Stimulated activated CD4-positive, alpha-beta T cell treated with anti-CD3 and anti-CD28 coated beads, Interleukin-12 subunit alpha, Interleukin-12 subunit beta, amount 100 ng/mL, for 48 hours (primary cell): Measurements from ENCODE around the gene GPD1L.
A peak's percentile ranks its signal among the peaks of the same experiment; 100 is the strongest.

Experiments used
- DNase-seq, 3 donors: peaks; one replicate each; pipeline ENCODE4 v3.0.0-alpha.2; 2020; ENCODE audit warnings: low read depth in 2 of 3, low spot score in 1 of 3

Gene GPD1L

DNA sequence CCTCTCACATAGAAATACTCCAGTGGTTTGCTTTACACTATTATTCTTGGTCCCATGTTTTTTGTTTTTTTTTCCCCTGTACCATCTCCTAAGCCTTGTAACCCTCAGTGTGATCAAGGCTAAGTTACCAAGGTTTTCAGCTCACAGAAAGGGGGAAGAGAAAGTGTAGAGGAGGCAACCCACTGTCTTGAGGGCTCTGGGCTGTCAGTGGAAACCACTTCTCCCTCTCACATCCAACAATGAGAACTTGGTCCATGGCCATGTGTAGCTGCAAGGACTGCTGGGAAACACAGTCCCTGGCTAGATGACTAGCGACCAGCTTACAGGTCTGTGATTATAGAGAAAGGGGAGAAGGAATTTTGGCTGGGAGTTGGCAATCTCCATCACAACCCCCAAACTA, 30.3 kb downstream of the GPD1L start:
- no peak for DNase-seq

DNA sequence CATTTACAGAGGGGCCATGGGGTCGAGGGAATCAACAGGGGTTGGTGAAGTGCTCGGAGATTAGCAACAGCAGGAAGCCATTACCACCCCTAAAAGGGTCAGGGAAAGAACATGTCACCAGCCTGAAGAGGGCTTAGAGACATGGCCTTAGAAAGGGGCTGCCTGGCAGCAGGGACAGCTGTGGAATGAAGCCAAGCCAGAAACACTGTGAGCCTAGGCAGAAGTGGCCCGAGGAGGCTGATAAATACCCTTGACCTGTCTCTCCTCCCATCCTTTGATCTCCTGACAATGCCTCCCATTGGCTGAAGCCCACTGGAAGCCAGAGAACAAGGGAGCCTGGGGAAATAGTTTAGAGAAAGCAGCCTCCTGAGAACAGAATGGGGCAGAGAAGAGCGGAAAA, 31.4 kb downstream of the GPD1L start:
- no peak for DNase-seq

DNA sequence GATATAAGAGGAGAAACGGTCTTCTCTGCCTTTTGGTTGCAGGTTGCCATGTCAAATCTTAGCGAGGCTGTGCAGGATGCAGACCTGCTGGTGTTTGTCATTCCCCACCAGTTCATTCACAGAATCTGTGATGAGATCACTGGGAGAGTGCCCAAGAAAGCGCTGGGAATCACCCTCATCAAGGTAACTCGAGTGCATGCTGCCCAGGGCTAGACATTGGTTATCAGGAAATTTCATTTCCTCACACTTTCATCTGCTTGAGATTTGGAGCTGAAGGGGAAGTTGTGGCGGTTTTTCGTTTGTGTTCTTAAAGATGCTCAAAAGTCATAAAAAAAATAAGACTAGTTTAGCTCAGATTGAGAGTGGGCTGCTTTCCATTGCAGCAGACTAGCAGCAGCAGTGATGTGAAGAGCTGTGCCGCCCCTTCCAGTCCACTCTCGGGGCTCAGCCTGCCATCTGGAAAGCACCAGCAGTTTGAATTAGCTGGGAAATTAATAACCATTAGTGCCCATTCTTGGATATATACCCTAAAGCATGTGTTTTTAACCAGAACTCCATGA, 32.2 kb downstream of the GPD1L start:
- DNase-seq = no peak

DNA sequence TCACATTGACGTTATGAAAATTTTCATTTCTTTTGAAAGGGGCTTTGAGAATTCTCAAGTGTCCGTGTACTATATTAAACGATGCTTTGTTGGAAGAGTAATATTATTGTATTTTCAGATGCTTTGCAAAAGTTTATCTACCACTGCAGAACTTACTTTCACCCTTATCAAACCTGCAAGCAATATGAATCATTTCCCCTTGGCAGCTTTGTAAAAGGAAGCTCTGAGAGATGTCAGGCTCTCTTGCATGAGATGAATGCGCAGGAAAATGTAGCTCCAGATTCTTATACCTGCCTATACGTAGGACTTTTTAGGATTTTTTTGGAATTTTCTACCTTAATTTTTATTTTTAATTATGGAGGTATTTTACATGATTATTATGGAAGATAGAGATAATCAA, 34.5 kb downstream of the GPD1L start:
- no peak for DNase-seq

DNA sequence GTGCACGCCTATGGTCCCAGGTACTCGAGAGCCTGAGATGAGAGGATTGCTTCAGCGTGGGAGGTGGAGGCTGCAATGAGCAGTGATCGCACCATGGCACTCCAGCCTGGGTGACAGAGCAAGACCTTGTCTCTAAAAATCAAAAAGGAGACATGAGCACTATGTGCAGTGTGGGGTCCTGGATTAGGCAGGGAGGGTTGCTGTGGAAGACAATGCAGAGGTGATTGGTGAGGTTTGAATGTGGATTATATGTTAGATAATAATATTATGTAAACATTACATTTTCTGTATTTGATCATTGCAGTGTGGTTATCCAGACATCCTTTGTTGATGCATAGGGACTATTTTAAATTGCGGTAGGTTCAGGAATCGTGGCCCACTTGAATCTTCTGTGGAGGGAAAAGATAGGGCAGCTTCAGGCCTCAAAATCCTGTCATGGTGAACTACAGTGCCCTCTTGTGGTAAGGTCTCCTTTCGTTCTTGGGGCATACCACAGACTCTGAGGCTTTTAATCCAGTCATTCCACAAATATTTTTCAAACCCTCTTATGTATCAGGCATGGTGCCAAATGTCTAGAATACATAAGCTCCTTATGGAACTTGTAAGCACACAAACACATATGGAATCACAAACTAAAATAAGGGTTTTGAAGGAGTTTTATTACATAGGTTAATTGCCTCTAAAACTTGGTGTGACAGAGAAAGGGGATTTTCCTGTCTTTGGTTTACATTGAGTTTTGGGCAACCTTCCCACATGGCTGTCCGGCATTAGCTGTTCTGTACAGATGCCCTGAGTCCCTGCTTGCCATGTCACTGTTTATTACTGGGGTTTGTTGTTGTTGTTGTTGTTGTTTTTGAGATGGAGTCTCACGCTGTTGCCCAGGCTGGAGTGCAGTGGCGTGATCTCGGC, 37.7 kb downstream of the GPD1L start:
- peak; percentile 9 to 71 (median 16) for DNase-seq

DNA sequence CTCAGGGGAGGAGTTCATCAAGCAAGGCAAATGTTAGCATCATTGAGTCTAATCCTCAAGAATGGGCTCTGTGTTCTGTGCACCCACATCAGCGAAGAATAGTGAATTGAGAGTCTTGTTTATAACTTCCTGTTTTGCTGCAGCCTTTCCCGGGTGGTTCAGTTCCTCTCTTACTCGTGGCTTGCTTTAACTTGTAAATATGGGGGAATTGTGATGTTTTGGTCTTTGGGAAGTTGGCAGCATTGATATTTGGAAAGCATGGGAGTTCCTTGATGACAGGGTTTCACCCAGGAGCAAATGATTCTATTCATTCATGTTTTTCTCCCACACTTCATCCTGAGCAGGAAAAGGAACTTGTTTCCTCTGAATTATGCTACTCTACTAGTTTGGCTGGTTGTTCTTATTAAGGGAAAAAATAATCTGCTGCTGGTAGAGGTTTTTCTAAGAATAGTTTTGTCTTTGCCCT, 40.4 kb downstream of the GPD1L start:
- no peak for DNase-seq

DNA sequence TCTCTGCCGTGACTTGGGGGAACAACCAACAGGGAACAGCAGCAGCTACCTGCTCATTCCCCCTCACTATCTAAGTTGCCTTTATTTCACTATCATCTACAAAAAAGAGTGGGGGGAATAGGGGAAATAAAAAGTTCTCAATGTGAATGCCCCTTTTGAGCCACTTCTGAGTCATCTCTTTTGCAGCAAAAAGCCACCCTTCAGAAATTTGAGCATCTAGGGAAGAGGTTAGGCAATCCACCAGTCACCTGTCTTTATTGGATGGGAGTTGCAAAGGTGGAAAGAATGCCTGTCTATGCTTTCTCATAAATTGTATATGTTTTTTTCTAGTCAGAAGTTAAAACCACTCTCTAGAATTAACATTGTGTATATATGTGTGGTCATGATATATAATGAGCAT, 41.1 kb downstream of the GPD1L start:
- no peak for DNase-seq

DNA sequence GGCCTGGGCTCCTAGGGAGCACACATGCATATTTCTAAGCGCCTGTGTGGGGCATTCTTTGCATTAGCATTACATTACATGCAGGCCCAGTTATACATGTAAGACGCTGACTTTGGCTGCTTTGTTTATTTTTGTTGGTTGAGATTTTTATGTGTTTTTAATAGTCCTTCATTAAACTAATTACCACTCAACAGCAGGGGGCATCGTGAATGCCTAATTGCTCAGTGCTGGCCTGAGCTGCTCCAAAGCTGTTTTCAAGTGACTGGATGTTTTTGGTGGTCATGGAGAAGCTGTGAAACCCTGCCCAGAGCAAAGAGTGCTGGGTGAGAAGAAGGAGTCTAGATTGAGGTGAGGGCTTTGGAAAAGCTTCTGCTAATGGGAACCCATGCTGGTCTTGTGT, 41.5 kb downstream of the GPD1L start:
- no peak for DNase-seq

DNA sequence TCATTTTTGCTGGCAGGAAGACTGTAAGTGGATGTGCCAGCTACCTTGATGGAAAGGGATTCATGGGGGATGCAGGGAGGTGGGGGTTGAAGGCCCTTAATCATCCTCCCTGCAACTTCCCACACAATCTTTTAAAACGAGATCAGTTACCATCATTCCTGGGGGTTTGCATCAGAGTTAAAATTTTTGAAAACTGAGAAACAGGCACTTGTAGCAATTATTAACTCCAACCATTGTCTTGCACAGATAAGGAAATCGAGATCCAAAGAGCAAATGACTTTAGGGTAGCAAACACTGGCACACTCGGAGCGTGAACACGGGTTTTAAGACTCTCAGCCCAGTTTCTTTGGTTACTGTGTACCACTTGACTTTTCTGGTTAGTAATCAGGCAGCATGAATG, 41.9 kb downstream of the GPD1L start:
- no peak for DNase-seq

DNA sequence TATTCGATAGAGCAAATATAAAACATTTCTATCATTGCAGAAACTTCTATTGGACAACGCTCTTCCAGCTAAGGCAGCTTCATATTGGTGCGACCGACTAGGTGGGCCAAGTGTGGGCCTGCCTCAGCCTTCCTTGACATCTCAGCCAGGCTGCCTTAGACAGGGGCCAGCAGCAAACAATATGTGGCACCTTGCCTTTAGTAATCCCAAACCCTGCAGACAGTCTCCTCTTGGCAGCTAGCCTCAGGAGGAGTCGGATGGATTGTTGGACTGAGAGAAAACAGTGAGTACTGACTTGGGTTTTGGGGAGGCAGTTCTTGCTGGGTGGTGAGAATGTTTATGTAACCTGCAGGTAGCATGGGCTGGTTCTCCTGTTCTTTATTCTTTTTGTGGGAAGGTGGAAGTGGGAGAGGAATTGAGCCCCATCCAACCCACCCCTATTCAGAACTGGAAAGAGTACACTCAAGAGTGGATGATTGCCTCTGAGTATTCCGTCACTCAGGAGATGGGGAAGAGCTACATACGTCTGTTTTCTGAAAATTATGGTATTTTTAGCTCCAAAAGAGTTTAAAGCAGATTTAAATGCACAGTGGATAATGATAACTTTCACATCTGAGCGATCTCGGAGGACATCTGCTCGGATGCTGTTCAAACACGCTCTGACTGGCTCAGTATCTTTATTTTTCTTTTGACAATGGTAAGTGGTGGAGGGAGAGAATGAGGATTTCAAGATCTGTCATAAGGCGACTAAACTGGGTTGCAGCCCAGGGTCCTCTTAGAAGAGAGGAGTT, 47.2 kb downstream of the GPD1L start:
- DNase-seq = no peak

DNA sequence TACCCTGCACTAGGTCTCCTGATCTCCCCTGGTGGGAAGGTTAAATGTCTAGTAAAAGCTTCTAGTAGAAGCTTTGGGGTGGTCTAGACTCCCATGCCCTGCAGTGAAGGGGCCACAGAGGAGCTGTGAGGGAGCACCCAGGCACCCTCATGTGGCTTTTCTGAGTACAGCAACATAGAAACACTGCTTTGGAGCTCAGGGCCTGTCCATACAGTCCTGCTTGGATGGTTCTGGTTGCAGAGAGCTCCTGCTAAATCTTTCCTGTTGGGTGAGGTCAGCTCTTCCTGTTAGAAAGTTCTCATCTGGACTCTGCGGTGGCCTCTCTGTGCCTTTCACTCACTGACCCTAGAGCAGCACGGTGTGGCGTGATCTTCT, 47.8 kb downstream of the GPD1L start:
- DNase-seq = no peak

DNA sequence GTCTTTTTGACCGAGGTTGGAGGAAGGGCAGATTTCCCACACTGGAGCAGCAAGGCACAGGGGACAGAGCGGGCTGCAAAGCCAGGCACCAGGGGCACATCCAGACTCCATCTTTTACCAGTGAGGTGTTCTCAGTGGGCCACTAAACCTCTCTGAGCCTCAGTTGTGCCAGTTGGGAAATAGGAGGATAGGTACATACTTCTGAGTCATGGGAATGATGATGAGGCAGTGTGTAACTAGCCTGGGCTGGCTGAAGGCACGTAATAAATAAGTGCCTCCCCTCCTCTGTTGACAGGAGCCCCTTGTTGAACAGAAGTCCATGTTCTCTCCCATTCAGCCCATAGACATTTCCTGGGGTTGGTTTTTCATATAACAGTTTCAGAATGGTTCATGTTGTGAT, 48.7 kb downstream of the GPD1L start:
- no peak for DNase-seq

DNA sequence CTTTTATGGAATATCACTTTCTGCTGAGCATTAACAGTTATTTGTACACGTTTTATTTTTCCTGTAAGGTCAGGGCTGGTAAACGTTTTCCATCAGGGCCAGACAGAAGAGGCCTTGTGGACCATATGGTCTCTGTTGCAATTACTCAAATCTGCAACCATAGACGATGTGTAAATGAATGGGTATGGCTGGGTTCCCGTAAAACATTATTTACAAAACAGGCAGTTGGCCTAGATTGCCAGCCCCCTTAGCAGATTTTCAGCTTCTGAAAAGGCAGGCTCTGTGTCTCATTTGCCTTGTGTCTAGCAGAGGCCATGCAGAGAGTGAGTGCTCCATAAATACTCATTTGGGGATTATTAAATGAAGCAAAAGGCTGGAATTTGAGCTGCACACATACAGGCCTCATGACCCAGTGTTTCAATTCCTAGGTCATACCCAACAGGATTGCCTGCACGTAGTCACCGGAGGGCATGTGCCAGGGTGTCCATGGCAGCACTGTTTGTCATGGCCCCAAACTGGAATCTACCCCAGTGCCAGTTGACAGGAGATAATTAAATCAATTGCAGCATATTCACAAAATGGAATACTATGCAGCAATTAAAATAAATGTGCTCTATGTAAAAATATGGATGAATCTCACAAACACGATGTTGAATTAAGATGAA, 51.3 kb downstream of the GPD1L start:
- no peak for DNase-seq

DNA sequence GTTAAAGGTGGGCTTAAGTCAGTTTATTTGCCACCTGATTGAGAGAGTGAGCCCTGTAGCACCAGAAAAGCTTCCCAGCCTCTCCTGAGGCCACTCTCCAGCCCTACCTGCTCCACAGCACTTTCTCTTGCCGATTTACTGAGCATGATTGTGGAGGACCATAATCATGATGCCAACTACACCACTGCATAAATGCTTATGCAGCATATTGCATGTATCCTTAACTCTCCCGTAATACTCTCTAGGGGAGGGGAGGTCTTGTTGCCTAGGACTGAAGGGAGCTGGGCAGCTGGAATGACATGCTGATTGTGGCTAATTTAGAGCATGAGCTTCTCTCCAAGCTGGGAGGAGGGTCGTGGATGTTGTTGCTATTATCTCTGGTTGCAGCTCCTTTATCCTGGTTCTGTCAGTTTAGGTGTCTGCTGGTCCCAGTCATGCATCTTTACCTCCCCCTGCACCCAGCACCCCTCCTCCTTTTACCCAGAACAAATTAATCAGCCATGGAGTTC, 54.3 kb downstream of the GPD1L start:
- DNase-seq = no peak

DNA sequence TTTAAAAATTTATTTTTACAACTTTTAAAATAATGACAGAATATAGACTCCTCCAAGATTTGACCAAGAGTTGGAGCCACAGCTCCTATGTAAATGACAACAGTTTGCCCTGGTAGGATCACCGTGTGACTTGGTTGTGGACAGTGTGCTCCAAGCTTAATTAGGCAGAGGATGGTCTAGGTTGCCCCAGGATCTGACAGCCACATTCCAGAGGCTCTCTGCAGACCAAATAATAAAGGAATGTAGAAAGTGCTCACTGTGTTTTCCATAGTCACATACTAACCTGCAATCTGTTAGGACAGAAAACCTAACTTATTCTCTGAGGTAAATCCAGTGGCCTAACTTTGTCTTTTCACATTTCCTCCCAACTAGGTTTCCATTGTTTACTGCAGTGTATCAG, 59.0 kb downstream of the GPD1L start:
- DNase-seq = no peak

DNA sequence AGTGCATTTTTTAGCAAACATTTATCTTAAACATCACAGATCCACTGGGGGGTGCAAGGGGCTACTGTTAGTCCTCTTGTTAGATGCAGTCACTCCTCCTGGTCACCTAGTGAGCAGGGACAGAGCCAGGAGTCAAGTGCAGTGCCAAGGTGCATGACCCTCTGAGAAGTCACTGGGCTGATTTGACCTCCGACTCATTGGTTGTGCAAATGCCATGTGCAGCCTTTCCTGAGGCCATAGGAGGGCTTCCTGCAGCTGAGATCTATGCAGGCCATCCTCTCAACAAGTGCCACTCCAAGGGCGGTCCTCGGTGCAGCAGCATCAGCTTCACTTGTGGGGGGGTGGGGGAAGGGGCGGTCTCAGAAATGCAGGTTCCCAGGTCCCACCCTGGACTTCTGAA, 60.2 kb downstream of the GPD1L start:
- DNase-seq = no peak

DNA sequence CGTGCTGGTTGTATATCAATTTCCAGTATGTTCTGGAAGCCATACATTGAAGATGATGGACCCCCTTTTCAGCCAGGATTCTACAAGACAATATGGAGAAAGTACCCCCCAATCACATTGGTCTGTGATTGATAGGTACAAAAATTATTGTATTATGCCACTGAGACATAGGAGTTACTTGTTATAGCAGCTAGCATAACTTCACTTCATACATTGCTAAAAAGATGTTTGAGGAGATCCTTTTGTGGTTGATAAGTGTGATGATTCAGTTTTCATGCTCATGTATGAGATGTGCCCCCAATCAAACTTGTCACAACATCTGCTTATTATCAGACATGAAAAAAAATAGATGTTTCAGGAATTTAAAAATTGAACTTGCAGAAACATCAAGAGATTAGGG, 66.0 kb downstream of the GPD1L start:
- no peak for DNase-seq

DNA sequence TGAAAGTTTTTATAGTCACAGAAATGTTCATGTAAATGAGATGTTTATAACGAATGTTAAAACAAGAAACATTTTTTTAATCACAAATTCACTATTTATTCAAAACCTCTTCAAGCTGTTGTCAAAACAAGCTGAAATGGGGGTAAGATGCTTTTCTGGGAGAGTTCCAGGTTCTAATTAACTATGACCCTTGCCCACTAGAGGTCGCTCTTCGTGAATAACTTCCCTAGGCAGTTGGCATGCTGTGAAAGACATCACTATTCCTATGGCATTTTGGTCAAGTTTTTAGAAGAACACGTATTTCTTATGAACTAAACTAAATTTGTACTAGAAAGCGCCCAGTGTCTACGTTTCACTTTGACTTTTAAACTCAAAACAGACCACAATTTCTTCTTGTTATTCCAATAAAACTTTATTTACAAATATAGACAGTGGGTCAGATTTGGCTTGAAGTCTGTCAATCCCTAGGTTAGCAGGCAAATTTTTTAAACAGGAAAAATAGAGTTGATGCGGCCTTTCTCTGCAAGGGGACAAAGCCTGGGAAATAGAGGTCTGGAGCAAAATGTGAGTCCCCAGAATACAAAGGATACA, 69.3 kb downstream of the GPD1L start:
- DNase-seq = peak in 2 of 3 donors; percentile 43 to 67

DNA sequence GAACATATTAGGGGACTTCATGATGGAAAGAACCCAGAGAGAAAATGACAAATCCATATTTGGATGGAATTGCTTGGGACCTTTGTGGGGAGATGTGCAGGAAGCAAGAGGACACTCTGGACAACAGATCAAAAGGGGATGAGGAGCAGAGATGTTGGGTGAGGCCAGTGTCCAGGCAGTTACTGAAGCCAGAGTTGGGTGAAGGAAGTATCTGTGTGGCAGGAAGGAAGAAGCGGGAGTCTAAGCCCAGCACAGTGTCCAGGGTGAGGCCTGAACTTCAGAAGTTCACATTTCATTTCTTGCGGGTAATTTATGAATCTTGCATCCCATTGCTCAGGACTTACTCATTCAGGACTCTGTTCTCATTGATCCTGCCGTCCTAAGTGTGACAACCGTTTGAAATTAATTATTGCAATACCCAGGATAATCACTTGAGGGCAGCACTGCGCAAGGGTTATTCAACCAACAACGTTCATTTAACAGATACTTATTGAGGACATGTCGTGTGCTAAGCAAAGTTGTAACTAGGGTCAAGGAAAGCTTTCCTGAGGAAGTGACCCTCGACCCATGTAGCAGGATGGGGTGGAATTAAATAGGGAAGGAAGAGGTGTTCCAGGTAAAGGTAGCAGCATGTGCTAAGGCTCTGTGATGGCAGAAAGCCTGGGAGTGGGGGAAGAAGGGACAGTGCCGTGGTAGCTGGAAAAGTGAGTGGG, 70.7 kb downstream of the GPD1L start:
- DNase-seq = peak; percentile 35 to 97 (median 37)

DNA sequence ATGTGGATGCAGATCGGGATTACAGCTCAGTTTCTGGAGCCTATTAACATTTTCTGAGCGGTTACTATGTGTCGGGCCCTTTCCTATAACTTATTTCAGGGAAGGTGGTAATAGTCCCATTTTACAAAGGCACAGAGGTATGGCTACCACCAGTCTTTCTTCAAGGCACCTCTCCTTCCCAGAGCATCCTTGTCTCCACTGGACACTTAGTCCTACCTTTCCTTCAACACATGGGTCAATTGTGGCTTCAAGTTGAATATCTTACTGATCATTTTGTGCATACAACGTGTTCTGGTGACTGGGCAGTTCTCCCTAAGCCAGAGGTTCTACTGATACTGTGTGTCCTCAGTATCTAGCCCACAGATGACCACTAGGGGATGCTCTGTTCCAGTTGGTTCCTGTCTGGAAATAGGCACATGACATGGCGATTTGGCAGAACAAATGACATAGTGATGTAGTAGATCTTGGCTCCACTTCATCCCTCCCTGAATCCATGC, 71.3 kb downstream of the GPD1L start:
- peak; percentile 22 to 56 (median 52) for DNase-seq
